Hematopoietic multipotent progenitor cell treated with erythropoietin and hydrocortisone succinate and interleukin-3 and kit ligand, for 4 days (in vitro differentiated cells): ENCODE results near the gene THRB.

Source experiments
- DNase-seq: peaks from one replicate; pipeline ENCODE4 v3.0.0-alpha.2; 2015

THRB gene

GRCh38 chr3:24510030-24510648 lies 15.5 kb upstream of the THRB start:
- no peak for DNase-seq

- DNase-seq, result no peak
Measured at GRCh38 chr3:24508423-24508839, 13.8 kb upstream of the THRB start.

GRCh38 chr3:24507776-24508422 lies 13.2 kb upstream of the THRB start:
- no peak for DNase-seq

DNA sequence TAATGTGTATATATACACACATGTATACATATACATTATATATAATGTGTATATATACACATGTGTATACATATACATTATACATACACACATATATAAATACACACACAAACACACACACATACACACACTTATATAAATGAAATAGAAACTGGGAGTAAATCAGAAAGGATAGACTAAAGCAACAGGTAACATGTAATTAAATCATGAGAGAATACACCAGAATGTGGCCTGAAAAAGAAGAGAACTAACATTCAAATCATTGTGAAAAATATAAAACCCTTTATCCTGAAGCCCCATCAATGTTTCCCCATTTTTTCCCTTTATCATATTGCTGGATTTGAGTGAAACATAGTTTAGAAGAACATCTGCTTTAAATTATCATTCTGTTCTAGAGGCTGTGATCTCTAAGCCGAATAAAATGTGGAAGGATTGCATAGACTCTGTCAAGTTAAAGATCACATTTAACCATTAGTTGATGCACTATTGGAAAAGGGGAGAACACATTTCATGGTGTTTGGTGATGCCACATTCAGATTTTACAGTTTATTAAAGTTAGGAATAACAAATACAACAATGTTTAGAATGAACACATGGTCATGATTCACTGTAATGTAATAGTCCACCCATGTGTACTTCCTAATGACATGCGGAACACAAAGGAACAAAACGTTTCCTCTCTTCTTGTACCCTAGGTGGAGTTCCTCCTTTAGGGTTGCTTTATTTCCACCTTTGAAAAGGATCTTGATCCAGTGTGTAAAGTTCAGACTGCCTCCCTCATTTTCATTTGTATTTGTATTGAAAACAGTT lies 12.5 kb upstream of the THRB start:
- no peak for DNase-seq

- peak; percentile 75 for DNase-seq
Measured at GRCh38 chr3:24505691-24506550, 11.3 kb upstream of the THRB start.

GRCh38 chr3:24504772-24505171 lies 10.1 kb upstream of the THRB start:
- no peak for DNase-seq

DNA sequence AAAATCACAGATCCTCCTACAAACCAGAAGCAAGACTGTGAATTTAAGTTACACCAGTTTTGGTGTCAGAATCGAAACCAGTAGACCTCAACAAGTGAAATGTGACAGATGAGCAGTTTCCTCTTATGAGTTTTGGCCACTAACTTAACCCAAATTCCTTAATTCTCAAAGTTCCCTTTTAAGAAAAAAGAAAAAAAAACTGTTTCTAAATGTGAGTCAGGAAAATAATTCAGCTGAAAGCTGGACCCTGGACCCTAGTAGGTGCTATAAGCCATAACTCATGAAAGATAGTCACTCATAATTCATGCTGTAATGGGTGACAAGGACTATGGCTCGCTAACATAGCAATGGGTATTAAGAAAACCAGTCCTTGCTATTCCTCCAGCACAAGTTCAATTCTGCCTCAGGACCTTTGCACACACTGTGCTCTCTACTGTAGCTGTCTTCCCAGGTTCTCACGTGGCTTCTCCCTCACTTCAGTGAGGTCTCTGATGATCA lies 9.0 kb upstream of the THRB start:
- DNase-seq, result peak; percentile 49

GRCh38 chr3:24502690-24503089 lies 8.0 kb upstream of the THRB start:
- peak; percentile 88 for DNase-seq

DNA sequence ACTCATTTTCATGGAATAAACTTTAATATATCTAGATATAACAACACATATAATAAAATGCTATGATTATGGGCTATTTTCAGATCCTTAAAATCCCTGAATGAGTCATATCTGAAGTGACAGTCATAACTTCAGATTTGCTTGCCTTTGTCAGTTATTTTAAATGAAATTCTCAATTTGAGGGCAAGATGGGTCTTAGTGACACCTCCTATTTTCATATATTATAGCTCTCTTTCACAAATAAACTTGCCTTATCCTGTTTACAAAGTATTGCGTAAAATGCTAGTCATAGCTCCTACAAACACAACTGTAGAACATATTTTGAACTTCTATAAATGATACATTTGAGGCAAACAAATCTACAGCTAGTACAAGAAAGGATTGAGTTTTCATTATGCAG lies 6.2 kb upstream of the THRB start:
- DNase-seq, result no peak

DNA sequence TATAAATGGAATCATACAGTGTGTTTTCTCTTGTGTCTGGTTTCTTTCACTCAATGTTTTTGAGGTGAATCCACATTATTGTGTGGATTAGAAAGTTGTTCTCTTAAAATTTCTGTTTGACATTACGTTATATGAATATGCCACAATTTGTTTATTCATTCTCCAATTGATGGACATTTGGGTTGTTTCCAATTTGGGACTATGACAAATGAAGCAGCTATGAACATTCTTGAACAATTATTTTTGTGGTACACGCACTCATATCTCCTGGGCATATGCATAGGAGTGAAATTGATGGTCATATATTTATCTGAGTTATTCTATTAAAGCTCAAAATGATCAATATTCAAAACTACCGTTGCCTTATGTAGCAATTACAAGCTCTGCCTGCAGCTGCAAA lies 5.3 kb upstream of the THRB start:
- no peak for DNase-seq

DNA sequence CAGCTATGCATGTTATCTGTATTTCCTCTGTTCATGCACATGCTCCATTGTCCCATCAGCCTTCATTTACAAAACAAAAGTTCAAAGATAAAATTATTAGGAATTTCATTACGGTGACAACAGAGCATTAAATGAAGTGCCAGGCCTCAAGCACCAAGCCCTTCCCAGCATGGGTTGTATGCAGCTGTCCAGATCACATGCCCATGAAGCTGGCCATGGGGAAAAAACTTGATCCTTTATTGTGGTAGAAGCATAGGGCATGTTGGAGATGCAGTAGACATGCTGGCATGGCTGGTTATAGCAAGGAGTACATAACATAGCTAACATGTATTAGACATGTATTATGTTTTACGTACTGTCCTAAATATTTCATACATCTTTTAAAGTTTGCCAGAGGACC lies 4.1 kb upstream of the THRB start:
- no peak for DNase-seq

GRCh38 chr3:24498391-24498790 lies 3.7 kb upstream of the THRB start:
- no peak for DNase-seq

DNA sequence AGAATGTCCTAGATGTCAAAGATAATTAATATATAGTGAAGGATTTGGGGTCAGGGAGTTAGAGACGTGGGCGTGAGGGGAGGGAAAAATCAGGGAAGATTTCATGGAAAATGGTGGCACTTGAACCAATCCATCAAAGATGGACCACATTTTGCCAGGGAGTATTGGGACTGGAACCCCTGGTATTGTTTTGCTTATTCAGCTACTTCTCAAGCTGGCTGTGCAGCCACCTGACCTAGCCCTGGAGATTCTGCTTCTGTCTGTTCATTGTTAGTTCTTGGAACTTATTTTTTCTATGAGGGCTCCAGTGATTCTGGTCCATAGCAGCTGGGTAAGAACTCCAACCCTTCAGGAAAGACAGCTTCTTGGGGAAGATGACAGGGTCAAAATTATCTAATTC lies 3.3 kb upstream of the THRB start:
- DNase-seq, result no peak

DNA sequence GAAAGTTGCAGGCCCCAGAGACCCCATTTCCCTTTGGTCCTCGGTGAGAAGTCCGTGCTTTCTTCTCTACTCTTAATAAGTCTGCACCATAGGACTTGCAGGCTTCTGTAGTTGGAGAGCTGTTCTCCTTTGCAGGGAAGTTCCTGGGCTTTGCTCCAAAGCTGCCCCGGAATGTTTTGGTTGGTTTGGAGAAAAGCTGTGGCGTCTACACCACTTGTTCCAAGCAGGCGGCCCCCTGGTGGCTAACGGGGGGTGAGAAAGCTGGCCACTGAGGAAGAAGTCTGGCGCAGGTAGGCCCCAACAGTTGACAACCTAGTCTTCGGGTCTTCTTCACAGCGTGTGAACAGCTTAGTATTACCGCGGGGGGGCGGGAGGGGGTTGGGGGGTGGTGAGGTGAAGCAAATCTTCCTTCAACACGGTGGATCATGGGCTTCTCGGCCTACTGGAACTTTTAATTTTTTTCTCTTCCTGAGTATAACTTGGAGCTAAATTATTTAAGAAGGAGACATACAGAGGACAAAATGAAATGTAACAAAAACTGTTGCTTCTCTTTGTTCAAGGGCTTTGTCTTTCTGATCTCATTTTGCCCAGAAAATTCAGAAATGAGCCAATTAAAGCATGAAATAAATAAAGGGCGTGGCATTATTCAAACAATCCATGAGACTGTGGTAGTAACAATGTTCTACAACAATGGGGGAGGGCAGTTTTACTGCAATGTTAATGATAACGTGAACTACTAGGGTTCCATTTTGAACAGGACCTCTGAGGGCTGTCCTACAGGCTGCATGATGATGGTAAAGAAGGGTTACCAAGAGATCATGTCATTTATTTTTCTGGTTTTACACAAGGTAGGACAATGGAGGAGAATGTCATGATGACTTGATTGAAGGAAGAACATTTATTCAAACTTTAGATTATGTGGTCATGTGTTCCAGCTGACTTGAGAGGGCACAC lies 2.2 kb upstream of the THRB start:
- DNase-seq, result peak; percentile 79

- peak; percentile 80 for DNase-seq
Measured at GRCh38 chr3:24495326-24495994, 810 bp upstream of the THRB start.

GRCh38 chr3:24493746-24494617 lies 668 bp downstream of the THRB start:
- DNase-seq, result peak; percentile 76

GRCh38 chr3:24492971-24493551 lies 1.6 kb downstream of the THRB start:
- DNase-seq, result no peak

GRCh38 chr3:24490151-24490550 lies 4.5 kb downstream of the THRB start:
- peak; percentile 34 for DNase-seq
